Measurements from ENCODE around the gene RNF167. TPM values are rescaled to one million over a fixed set of nuclear protein-coding genes. Genes with fewer than 3 reads are reported as not detected.

RNF167 gene
- total and polyA plus RNA-seq, 2 of the 4 experiments (the other 2 are of a cell fraction), result 13.1 to 79.5 TPM

DNA sequence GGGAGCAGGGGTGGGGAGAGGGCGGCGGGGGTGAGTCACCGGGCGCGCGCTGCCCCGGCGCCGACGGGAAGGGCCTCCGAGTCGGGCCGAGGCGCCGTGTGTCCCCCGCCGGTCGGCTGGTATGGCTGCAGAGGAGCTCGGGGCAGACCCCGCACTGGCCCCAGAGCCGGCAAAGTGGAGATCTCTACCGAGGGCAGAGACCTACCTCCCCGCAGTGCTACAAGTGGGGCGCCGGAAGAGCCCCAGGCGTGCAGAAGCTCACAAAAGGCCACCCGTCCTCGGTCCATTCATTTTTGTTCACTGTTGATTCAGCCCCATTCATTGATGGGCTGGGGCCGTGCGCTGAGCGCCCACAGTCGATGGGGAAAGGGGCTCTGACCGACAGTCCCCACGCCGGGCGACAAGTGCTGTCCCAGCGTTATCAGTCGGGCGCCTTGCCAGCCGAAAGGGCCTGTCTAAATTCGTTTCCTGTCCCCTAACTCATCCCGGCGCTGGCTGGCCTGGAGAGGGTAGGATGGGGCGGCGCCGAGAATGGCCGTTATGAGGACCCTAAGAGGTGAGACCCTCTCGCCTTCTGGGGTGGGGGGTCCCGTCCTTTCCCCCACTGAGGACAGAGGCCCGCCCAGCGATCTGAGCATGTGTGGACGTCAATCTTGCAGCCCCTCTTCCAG, 10.1 kb downstream of the RNF167 start (continued):
- TF ChIP-seq NFE2L2 (IDR thresholded peaks at IDR 0.05; ENCODE audit: low read depth, low read length), result no peak

DNA sequence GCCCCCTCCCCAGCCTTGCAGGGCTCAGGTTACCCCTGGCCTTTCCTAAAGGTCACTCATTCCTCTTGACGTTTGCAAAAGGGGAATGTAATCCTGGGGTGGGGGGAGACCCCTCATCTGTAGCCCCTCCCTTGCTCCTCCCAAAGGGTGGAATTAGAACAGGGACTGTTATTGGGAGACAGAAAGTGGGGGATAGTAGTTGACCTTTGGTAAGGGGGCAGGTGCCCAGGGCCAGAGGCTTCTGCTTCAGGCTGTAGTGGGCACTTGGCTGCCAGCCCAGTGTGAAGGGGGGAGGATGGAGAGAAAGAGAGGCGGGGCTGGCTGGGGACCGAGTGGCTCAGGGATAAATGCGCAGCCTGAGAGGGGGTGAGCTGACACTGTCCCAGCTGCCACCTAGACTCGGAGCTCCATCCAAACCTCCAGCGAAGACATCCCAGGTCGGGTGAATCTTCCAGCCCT, 10.7 kb downstream of the RNF167 start, which contains the start of gene ENO3:
ENO3 (plus strand) TSS at position 374 of the 459 bp plus-strand sequence. CDS start 711 bp downstream, outside the sequence.
- no CpG with 5 or more reads among the region's 7 CpGs for WGBS, 2 experiments (ENCODE audit: extremely low coverage in 2 of 2, insufficient read length in 1 of 2)
- peak within 1 kb of the TSS; percentile 80 for H3K27ac ChIP-seq (ENCODE audit: insufficient read depth, low read length)
- peaks cover 27% of the 10 kb centered on the region for H4K20me1 ChIP-seq (ENCODE audit: insufficient read depth, low read length)
- peak within 1 kb of the TSS; percentile 57 for H2BK5ac ChIP-seq (ENCODE audit: low read depth, low read length, poor library complexity, severe bottlenecking)
- peak within 1 kb of the TSS; percentile 92 for H3K14ac ChIP-seq (replicated peaks; ENCODE audit: low read depth, low read length)
- peak within 1 kb of the TSS; percentile 91 for H3K23ac ChIP-seq (ENCODE audit: low read depth, low read length)
- H3K27me3 ChIP-seq (ENCODE audit: control insufficient read depth, insufficient read depth, low read length), result no peaks in the 10 kb centered on the region
- dilution Hi-C loops (cut with HindIII; ENCODE audit: low sequenced_read_pairs, unreplicated experiment) (no loop called here), in situ Hi-C loops (cut with MboI; ENCODE audit: low sequenced_read_pairs) (no loop called here), intact Hi-C loops (cut with micrococcal nuclease) (no loop called here)
- peak within 1 kb of the TSS; percentile 84 for H3K56ac ChIP-seq (ENCODE audit: extremely low read depth, insufficient read depth, low read length)
- peak within 1 kb of the TSS; percentile 30 for H3K4me3 ChIP-seq (ENCODE audit: insufficient read depth, low read depth, low read length)
- peak within 1 kb of the TSS; percentile 8 for H3K18ac ChIP-seq (ENCODE audit: low read depth, low read length)
- H3K9ac ChIP-seq (ENCODE audit: low read depth, low read length), result peak within 1 kb of the TSS; percentile 60
- peaks cover 10% of the 10 kb centered on the region for H3K36me3 ChIP-seq (ENCODE audit: control insufficient read depth, insufficient read depth, low read length)
- H3K9me3 ChIP-seq (ENCODE audit: control insufficient read depth, insufficient read depth, low read length), result no peaks in the 10 kb centered on the region
- H2AK9ac ChIP-seq (replicated peaks; ENCODE audit: low read depth, low read length, poor library complexity), result peak within 1 kb of the TSS; percentile 98
- H3K9me1 ChIP-seq (ENCODE audit: insufficient read depth, low read length), result peaks cover 23% of the 10 kb centered on the region; the same call in 1 of the 2 replicates
- H3K79me1 ChIP-seq (ENCODE audit: low read depth in 1 of 2, low read length in 2 of 2), result peaks cover 12 to 27% of the 10 kb centered on the region in 2 experiments; a peak in 3 of 4 replicates
- H3K4me1 ChIP-seq (ENCODE audit: control insufficient read depth, insufficient read depth, low read length), result peaks cover 30% of the 10 kb centered on the region
- ATAC-seq (ENCODE audit: low read depth) (no peak), DNase-seq (no peak)
- peak within 1 kb of the TSS; percentile 77 for H4K5ac ChIP-seq (ENCODE audit: low read depth, low read length)
- H2BK15ac ChIP-seq (ENCODE audit: low read depth, low read length), result peak within 1 kb of the TSS; percentile 74; the same call in 1 of the 3 replicates
- H2BK120ac ChIP-seq (ENCODE audit: low read depth, low read length), result peak within 1 kb of the TSS; percentile 89
- ChIA-PET POLR2A (ENCODE audit: unreplicated experiment) (interaction anchor here (0.8 to 1.3 kb wide), 2 partner anchors 16 to 117 kb away, joined by 4 to 8 read pairs; no protein-coding TSS in a partner anchor), CTCF (no interaction called here)
- peak within 1 kb of the TSS; percentile 95 to 97 for H4K8ac ChIP-seq (ENCODE audit: low read depth in 2 of 2, low read length in 2 of 2)
- peak within 1 kb of the TSS; percentile 97 for H2AK5ac ChIP-seq (ENCODE audit: low read depth, low read length)
- no TSS peak for BruUV-seq (replicated peaks)
- H4K91ac ChIP-seq (ENCODE audit: insufficient read depth, low read depth, low read length), result peak within 1 kb of the TSS; percentile 94
- H2BK20ac ChIP-seq (ENCODE audit: low read depth, low read length), result peak within 1 kb of the TSS; percentile 61
- H3K4ac ChIP-seq (ENCODE audit: low read depth, low read length), result peak within 1 kb of the TSS; percentile 99
- H2AFZ ChIP-seq (replicated peaks; ENCODE audit: low read length, poor library complexity), result peak within 1 kb of the TSS; percentile 92
- H3K4me2 ChIP-seq (ENCODE audit: low read depth, low read length), result peak within 1 kb of the TSS; percentile 64
- TF ChIP-seq, protein P1, sequence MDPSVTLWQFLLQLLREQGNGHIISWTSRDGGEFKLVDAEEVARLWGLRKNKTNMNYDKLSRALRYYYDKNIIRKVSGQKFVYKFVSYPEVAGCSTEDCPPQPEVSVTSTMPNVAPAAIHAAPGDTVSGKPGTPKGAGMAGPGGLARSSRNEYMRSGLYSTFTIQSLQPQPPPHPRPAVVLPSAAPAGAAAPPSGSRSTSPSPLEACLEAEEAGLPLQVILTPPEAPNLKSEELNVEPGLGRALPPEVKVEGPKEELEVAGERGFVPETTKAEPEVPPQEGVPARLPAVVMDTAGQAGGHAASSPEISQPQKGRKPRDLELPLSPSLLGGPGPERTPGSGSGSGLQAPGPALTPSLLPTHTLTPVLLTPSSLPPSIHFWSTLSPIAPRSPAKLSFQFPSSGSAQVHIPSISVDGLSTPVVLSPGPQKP (IDR thresholded peaks at IDR 0.05; ENCODE audit: borderline replicate concordance, low read depth, low read length), result no peak
- no peak for TF ChIP-seq CEBPB (IDR thresholded peaks at IDR 0.05; ENCODE audit: low read depth, low read length)
- TF ChIP-seq SMC3 (IDR thresholded peaks at IDR 0.05; ENCODE audit: low read depth, low read length), result no peak
- no peak for TF ChIP-seq CHD1 (IDR thresholded peaks at IDR 0.05; ENCODE audit: low read depth, low read length)
- TF ChIP-seq, protein P2, sequence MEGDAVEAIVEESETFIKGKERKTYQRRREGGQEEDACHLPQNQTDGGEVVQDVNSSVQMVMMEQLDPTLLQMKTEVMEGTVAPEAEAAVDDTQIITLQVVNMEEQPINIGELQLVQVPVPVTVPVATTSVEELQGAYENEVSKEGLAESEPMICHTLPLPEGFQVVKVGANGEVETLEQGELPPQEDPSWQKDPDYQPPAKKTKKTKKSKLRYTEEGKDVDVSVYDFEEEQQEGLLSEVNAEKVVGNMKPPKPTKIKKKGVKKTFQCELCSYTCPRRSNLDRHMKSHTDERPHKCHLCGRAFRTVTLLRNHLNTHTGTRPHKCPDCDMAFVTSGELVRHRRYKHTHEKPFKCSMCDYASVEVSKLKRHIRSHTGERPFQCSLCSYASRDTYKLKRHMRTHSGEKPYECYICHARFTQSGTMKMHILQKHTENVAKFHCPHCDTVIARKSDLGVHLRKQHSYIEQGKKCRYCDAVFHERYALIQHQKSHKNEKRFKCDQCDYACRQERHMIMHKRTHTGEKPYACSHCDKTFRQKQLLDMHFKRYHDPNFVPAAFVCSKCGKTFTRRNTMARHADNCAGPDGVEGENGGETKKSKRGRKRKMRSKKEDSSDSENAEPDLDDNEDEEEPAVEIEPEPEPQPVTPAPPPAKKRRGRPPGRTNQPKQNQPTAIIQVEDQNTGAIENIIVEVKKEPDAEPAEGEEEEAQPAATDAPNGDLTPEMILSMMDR (conservative IDR thresholded peaks at IDR 0.05; ENCODE audit: low read depth, low read length), result no peak
- TF ChIP-seq RAD21 (IDR thresholded peaks at IDR 0.05; ENCODE audit: low read length), result no peak
- TF ChIP-seq, protein P3, sequence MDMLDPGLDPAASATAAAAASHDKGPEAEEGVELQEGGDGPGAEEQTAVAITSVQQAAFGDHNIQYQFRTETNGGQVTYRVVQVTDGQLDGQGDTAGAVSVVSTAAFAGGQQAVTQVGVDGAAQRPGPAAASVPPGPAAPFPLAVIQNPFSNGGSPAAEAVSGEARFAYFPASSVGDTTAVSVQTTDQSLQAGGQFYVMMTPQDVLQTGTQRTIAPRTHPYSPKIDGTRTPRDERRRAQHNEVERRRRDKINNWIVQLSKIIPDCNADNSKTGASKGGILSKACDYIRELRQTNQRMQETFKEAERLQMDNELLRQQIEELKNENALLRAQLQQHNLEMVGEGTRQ (IDR thresholded peaks at IDR 0.05; ENCODE audit: low read depth, low read length), result no peak
- no peak for TF ChIP-seq BHLHE40 (IDR thresholded peaks at IDR 0.05; ENCODE audit: low read depth, low read length)
- no peak for TF ChIP-seq POLR2A (IDR thresholded peaks at IDR 0.05; ENCODE audit: low read depth, low read length)
- TF ChIP-seq MXI1 (IDR thresholded peaks at IDR 0.05; ENCODE audit: borderline replicate concordance, low read depth, low read length), result no peak
- no peak for TF ChIP-seq MAZ (IDR thresholded peaks at IDR 0.05; ENCODE audit: borderline replicate concordance, low read depth, low read length)
